GM19328 (cell line): ENCODE results near the gene TNFAIP3.
"Not testable (repeated sequence)": the region's sequence is repeated elsewhere in the genome, so short reads cannot be mapped to it uniquely, and the experiment has no call there.

Source experiments
- ATAC-seq: cut with Tn5 transposase; IDR thresholded peaks from one replicate; pipeline ENCODE4 v1.9.1; 2021; ENCODE audit warnings: mild to moderate bottlenecking, moderate library complexity; ENCODE audit not compliant: unreplicated experiment

Gene TNFAIP3

DNA sequence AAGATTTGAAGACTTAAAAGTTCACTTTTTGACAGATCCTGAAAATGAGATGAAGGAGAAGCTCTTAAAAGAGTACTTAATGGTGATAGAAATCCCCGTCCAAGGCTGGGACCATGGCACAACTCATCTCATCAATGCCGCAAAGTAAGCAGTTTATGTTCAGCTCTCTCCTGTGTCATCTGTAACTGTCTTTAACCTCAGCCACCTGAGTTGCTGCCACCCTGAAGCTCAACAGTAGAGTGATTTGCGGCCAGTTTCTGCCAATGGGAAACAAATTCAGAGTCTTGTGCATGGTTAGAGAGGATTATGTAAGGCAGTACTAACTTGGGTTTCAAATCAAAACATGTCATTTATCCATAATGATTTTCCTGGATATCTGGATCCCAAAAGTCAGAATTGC is 10.1 kb downstream of the TNFAIP3 start:
- ATAC-seq = no peak

DNA sequence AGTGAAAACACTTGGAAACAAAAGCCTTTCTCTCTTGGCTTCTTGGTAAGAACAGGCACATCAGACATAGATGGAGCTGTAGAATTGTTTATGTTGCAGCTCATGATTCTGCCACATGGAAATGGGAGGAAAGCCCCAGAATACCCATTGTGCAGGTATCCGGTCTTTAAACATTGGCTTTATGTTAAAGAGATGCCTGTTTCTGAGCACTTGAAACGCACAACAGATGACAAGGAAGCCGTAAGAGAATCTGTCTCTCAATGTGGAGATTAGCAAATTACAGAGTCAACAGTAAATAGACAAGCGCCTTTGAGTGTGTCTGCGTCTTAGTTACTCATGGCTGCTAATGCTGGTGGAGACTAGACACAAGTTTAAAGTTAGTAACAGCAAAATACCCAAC is 10.5 kb downstream of the TNFAIP3 start:
- ATAC-seq = no peak

DNA sequence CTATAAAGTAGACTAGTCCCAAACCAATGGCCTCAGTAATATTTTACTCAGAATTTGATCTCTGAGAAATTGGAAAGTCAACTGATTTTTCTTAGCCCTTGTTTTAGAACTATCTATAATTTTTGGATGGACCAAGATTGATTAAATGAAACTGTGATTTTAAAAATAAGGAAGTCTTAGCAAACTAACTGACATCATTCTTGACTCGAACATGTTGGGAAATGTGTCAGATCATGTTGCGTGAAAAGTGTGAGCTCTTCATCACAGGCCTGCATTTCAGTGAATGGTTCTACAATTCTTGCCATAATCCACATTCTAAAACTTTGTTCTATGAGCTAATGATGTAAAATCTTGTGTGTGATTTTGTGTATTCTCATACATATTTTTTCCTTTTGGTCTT is 11.0 kb downstream of the TNFAIP3 start:
- no peak for ATAC-seq

DNA sequence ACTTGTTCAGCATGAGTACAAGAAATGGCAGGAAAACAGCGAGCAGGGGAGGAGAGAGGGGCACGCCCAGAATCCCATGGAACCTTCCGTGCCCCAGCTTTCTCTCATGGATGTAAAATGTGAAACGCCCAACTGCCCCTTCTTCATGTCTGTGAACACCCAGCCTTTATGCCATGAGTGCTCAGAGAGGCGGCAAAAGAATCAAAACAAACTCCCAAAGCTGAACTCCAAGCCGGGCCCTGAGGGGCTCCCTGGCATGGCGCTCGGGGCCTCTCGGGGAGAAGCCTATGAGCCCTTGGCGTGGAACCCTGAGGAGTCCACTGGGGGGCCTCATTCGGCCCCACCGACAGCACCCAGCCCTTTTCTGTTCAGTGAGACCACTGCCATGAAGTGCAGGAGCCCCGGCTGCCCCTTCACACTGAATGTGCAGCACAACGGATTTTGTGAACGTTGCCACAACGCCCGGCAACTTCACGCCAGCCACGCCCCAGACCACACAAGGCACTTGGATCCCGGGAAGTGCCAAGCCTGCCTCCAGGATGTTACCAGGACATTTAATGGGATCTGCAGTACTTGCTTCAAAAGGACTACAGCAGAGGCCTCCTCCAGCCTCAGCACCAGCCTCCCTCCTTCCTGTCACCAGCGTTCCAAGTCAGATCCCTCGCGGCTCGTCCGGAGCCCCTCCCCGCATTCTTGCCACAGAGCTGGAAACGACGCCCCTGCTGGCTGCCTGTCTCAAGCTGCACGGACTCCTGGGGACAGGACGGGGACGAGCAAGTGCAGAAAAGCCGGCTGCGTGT is 11.6 kb downstream of the TNFAIP3 start:
- no peak for ATAC-seq

DNA sequence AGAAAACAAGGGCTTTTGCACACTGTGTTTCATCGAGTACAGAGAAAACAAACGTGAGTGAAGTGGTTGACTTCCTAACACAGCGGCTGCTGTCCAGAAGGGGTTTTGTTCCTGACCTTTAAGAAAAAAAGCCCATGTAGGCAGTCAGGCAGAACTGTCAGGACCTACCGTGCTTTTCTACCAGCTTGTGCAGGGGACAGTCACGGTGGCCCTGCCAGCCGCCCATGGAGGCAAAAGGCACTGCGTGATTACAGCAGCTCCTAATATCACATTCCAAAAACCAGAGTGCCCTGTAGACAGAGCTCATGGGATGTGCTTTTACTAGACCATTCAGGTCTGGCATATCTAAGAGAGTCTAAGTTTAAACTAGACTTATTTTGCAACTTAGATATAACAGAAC is 12.2 kb downstream of the TNFAIP3 start:
- no peak for ATAC-seq

DNA sequence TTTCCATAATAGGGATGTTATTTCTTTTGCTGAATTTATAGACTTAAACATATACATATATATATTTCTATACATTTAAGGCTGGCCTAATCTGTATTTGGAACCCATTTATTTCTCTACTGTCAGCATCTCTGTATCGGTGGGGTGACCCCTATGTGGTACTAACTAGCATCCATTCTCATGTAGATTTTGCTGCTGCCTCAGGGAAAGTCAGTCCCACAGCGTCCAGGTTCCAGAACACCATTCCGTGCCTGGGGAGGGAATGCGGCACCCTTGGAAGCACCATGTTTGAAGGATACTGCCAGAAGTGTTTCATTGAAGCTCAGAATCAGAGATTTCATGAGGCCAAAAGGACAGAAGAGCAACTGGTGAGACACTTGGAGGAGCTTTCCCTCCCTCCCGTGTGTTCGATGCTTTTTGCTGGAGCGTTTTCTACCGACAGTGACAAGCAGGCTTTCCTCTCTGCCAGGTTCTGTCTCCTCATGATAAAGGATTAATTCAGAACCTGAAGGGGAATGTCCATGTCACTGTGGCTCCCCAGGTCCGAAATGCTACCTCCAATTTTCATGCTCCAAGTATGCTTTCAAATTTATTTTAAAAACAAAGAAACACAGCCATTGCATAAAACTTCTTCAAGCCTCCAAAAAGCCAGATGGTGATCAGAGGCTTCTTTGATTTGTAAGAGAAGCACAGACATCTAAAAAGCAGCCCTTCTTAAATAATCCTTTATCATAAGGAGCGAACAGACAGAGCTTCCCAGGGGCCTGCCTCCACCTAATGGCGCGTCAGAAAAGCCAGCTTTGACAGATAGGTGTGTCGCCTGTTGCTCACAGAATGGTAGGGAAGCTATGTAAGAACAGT is 13.1 kb downstream of the TNFAIP3 start:
- no peak for ATAC-seq

DNA sequence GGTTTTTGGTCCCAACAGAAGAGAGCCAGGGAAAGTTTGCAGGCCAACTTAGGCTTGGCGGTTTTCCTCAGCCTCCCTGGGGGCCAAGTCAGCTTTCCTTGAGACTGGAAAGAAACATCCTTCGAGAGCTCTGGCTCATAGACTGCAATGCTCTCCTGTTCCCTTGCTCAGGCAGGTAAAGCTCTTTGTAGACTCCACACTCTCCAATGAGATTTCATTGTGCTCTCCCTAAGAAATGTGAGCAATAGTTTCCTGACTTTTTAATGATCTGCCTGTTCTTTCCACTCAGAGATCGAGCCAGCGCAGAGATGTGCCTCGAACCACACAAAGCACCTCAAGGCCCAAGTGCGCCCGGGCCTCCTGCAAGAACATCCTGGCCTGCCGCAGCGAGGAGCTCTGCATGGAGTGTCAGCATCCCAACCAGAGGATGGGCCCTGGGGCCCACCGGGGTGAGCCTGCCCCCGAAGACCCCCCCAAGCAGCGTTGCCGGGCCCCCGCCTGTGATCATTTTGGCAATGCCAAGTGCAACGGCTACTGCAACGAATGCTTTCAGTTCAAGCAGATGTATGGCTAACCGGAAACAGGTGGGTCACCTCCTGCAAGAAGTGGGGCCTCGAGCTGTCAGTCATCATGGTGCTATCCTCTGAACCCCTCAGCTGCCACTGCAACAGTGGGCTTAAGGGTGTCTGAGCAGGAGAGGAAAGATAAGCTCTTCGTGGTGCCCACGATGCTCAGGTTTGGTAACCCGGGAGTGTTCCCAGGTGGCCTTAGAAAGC is 13.9 kb downstream of the TNFAIP3 start:
- ATAC-seq = no peak

DNA sequence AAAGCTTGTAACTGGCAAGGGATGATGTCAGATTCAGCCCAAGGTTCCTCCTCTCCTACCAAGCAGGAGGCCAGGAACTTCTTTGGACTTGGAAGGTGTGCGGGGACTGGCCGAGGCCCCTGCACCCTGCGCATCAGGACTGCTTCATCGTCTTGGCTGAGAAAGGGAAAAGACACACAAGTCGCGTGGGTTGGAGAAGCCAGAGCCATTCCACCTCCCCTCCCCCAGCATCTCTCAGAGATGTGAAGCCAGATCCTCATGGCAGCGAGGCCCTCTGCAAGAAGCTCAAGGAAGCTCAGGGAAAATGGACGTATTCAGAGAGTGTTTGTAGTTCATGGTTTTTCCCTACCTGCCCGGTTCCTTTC is 14.4 kb downstream of the TNFAIP3 start:
- no peak for ATAC-seq

DNA sequence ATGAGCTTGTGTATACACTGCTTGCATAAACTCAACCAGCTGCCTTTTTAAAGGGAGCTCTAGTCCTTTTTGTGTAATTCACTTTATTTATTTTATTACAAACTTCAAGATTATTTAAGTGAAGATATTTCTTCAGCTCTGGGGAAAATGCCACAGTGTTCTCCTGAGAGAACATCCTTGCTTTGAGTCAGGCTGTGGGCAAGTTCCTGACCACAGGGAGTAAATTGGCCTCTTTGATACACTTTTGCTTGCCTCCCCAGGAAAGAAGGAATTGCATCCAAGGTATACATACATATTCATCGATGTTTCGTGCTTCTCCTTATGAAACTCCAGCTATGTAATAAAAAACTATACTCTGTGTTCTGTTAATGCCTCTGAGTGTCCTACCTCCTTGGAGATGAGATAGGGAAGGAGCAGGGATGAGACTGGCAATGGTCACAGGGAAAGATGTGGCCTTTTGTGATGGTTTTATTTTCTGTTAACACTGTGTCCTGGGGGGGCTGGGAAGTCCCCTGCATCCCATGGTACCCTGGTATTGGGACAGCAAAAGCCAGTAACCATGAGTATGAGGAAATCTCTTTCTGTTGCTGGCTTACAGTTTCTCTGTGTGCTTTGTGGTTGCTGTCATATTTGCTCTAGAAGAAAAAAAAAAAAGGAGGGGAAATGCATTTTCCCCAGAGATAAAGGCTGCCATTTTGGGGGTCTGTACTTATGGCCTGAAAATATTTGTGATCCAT is 15.3 kb downstream of the TNFAIP3 start:
- ATAC-seq = no peak

DNA sequence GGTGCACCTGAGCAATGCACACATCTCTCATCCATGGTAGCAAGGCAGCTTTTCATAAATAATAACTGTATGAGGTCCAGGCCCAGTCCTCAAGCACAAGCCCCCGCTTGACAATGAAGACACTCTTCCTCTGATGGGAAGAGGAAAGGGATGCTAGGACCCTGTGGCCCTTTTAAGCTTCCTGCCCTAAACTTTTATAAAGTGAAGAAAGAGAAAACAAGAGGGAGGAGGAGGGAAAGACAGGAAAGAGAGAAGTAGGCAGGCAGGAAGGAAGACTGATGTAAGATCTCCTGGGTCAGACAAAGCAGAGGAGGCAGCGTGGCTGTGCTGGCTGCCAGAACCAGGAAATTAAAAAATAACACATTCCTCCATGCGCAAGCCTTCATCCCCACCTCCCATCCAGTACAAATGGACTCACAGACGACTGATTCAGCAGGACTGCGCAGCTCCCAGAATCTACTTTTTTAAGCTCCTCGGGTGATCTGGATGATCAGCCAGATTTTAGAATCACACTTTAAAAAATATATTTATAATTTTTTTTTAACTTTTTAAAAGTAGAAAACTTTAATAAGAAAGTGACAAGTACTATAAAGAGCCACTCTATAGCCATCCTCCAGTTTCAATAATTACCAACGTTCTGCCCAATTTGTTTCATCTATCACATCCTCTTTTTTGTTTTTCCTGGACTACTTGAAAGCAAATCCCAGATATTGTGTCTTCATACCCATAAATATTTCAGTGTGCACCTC is 16.5 kb downstream of the TNFAIP3 start:
- no peak for ATAC-seq

DNA sequence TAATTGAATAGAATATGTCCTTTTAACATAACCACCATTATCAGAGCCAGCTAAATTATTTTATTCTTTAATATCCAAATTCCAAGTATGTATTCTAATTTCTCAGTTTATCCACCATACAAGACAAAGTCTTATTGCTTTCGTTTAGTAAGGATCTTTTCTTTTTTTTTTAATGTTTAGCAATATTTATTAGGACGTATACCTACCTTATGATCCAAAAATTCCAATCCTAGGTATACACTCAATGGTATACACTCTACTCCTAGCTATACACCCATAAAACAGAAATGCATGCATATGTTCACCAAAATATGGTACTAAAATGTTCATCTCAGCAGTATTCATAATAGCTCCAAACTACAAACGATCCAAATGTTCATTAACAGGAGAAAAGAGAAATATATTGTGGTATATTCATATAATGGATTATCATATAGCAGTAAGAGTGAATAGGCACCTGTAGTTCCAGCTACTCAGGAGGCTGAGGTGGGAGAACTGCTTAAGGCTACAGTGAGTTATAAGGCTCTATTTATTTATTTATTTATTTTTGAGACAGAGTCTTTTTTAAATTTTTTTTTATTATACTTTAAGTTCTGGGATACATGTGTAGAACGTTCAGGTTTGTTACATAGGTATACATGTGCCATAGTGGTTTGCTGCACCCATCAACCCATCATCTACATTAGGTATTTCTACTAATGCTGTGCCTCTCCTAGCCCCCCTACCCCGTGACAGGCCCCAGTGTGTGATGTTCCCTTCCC is 17.3 kb downstream of the TNFAIP3 start:
- no peak for ATAC-seq

DNA sequence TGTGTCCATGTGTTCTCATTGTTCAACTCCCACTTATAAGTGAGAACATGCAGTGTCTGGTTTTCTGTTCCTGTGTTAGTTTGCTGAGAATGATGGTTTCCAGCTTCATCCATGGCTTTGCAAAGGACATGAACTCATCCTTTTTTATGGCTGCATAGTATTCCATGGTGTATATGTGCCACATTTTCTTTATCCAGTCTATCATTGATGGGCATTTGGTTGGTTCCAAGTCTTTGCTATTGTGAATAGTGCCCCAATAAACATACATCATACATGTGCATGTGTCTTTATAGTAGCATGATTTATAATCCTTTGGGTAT is 17.8 kb downstream of the TNFAIP3 start:
- ATAC-seq = not testable (repeated sequence)

DNA sequence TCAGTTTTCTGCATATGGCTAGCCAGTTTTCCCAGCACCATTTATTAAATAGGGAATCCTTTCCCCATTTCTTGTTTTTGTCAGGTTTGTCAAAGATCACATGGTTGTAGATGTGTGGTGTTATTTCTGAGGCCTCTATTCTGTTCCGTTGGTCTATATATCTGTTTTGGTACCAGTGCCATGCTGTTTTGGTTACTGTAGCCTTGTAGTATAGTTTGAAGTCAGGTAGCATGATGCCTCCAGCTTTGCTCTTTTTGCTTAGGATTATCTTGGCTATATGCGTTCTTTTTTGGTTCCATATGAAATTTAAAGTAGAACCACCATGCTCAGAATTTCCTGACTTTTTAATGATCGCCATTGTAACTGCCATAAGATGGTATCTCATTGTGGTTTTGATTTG is 19.2 kb downstream of the TNFAIP3 start:
- ATAC-seq = not testable (repeated sequence)

DNA sequence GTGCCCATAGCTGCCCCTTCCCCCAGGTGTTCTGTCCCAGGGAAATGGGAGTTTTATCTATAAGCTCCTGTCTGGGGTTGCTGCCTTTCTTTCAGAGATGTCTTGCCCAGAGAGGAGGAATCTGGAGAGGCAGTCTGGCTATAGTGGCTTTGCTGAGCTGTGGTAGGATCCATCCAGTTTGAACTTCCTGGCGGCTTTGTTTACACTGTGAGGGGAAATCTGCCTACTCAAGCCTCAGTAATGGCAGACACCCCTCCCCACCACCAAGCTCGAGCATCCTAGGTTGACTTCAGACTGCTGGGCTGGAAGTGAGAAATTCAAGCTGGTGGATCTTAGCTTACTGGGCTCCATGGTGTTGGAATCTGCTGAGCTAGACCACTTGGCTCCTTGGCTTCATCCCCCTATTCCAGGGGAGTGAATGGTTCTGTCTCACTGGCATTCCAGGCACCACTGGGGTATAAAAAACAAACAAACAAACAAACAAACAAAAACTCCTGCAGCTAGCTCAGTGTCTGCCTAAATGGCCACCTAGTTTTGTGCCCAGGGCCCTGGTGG is 24.0 kb downstream of the TNFAIP3 start:
- ATAC-seq = no peak

DNA sequence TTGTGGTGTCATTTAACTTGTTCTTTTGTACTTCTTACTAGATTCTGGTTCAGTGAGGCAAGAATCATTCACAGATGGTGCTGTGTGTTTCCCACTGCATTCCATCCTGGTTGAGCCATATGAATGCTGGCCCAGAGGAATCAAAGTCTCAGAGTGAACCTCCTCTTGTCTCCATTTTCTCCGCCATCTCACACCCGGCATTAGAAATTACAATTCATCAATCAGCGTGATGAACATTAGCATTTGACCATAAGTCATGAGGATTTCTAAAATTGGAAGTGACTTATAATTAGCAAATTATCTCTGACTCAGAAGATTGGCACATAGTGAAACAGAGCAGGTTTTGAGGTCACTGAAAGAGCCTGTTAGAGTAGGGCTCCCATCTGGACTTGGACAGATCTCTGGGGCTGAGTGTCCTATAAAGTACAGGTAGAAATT is 25.2 kb downstream of the TNFAIP3 start:
- ATAC-seq = no peak

DNA sequence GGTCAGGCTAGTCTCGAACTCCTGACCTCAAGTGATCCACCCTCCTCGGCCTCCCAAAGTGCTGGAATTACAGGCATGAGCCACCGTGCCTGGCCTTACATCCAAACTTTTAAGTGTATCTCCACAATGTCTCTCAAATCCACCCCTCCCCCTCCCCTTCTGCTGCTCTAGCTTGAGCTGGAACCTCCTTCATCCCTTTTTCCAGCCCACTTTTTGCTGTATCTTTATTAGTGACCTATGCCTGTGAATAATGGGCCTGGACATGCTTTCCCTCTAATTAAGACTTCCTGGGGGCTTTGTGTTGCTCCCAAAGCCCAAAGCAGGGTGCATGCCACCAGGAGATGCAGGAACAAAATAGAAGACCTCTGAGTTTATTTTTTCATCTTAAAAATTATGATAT is 26.1 kb downstream of the TNFAIP3 start:
- no peak for ATAC-seq

DNA sequence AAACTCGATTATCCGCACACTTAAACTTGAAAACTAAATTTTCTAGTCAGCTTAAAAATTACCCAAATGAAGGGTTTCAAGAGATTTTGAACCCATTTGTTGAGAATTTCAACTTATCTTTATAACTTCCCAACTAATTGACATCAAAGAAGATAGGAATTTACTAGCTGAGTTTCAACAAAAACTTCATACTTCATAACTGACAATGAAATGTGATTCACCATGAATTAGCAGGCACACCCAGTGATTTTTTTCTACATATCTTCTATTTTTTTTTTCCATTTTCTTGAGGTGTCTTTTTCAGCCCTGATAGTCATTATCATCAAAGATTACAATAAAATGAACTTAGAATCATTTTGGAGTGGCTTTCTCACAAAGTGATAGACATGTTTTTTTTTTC is 26.7 kb downstream of the TNFAIP3 start:
- ATAC-seq = no peak

DNA sequence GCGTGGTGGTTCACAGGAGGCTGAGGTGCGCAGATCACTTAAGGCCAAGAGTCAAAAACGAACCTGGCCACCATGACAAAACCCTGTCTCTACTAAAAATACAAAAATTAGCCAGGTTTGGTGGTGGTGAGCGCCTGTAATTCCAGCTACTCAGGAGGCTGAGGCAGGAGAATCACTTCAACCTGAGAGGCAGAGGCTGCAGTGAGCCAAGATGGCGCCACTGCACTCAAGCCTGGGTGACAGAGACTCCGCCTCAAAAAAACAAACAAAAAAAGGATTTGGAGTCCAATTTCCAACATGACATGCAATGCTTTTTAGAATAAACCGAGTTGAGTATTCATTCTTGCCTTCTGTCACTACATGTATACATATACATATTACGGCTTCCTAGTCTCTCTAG is 27.3 kb downstream of the TNFAIP3 start:
- not testable (repeated sequence) for ATAC-seq

DNA sequence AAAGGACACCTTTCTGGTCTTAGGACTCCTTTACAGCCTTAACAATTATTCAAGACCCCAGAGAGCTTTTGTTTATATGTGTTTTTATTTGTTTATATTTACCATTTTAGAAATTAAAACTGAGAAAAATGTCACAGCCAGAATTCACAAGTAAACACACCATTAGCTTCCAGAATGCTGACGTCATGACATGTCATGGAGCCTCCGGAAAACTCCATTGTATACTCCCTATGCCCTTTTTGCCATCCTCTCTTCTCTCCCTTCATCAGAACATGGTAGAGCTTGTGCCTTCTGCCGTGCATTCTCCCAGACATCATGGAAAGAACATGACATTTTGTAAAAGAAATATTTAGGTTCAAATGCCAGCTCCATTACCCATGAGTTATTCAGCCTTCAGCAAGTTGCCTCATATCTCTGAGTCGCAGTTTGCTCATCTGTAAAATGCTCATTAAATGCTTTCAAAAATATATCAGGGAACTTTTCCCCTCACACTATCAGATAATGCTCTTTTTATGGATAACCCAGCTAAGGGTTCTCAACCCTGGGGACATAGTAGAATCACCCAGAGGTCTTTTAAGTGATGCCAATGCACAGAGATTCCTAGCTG is 27.8 kb downstream of the TNFAIP3 start:
- ATAC-seq = no peak
